Neural progenitor cell (in vitro differentiated cells): ENCODE results near the gene NIM1K.

ENCODE experiments used
- EZH2 ChIP-seq: fragments of 200-600 bp; sonication (generic); IDR thresholded peaks from 2 replicates; pipeline ENCODE4 v1.6.1; 2017; ENCODE audit warnings: antibody characterized with exemption, mild to moderate bottlenecking, moderate library complexity
- EZH2phosphoT487 ChIP-seq: fragments of 200-600 bp; sonication (generic); IDR thresholded peaks from 2 replicates; pipeline ENCODE4 v1.6.1; 2017; ENCODE audit warnings: antibody characterized with exemption
- TF ChIP-seq, protein P1 (sequence below): fragments of 200-600 bp; sonication (generic); IDR thresholded peaks from 2 replicates; pipeline ENCODE4 v1.5.1; 2017; ENCODE audit warnings: antibody characterized with exemption, mild to moderate bottlenecking

GRCh38 chr5:43320846-43321245 lies 128.8 kb downstream of the NIM1K start:
- TF ChIP-seq, protein P1, sequence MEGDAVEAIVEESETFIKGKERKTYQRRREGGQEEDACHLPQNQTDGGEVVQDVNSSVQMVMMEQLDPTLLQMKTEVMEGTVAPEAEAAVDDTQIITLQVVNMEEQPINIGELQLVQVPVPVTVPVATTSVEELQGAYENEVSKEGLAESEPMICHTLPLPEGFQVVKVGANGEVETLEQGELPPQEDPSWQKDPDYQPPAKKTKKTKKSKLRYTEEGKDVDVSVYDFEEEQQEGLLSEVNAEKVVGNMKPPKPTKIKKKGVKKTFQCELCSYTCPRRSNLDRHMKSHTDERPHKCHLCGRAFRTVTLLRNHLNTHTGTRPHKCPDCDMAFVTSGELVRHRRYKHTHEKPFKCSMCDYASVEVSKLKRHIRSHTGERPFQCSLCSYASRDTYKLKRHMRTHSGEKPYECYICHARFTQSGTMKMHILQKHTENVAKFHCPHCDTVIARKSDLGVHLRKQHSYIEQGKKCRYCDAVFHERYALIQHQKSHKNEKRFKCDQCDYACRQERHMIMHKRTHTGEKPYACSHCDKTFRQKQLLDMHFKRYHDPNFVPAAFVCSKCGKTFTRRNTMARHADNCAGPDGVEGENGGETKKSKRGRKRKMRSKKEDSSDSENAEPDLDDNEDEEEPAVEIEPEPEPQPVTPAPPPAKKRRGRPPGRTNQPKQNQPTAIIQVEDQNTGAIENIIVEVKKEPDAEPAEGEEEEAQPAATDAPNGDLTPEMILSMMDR = no peak
- no peak for TF ChIP-seq EZH2
- no peak for TF ChIP-seq EZH2phosphoT487
